Lung (tissue), 12 donors: Measurements from ENCODE around the gene ACR. TPM values are rescaled to one million over a fixed set of nuclear protein-coding genes. Genes with fewer than 3 reads are reported as not detected.

Source experiments
- ATAC-seq: fragments of 200-7000 bp; cut with Tn5 transposase; one replicate; pipeline ENCODE4 v1.9.1; 2020; ENCODE audit warnings: moderate number of reproducible peaks; ENCODE audit not compliant: insufficient read depth, low FRiP score
- DNase-seq, 3 donors: peaks; one replicate each; pipeline ENCODE4 v3.0.0-alpha.2; 2013 to 2017
- H3K27ac ChIP-seq, 2 donors: one replicate each; pipeline ENCODE4 v1.5.1; 2013; ENCODE audit warnings: mild to moderate bottlenecking in 2 of 2, moderate library complexity in 2 of 2, control low read depth in 1 of 2, inconsistent platforms in 1 of 2, low read depth in 1 of 2, low read length in 1 of 2
- H3K27me3 ChIP-seq, 3 donors: one replicate each; pipeline ENCODE4 v1.5.1; 2013; ENCODE audit warnings: low read length in 2 of 3; ENCODE audit not compliant: control insufficient read depth in 3 of 3, insufficient read depth in 3 of 3
- H3K36me3 ChIP-seq, 4 donors: one replicate each; pipeline ENCODE4 v1.5.1; 2013; ENCODE audit warnings: low read length in 4 of 4, mild to moderate bottlenecking in 1 of 4, moderate library complexity in 1 of 4; ENCODE audit not compliant: control insufficient read depth in 4 of 4, insufficient read depth in 4 of 4
- H3K4me1 ChIP-seq, 5 donors: one replicate each; pipeline ENCODE4 v1.5.1; 2013; ENCODE audit warnings: low read length in 5 of 5, mild to moderate bottlenecking in 2 of 5, moderate library complexity in 1 of 5; ENCODE audit not compliant: control insufficient read depth in 5 of 5, insufficient read depth in 5 of 5
- H3K4me3 ChIP-seq: one replicate; pipeline ENCODE4 v1.5.1; 2013; ENCODE audit warnings: mild to moderate bottlenecking, control low read depth, moderate library complexity
- H3K9ac ChIP-seq, 2 donors: one replicate each; pipeline ENCODE4 v1.5.1; 2013; ENCODE audit warnings: low read length in 2 of 2, control low read depth in 1 of 2; ENCODE audit not compliant: insufficient read depth in 1 of 2
- H3K9me3 ChIP-seq, 4 donors: one replicate each; pipeline ENCODE4 v1.5.1; 2013; ENCODE audit warnings: low read length in 3 of 4, mild to moderate bottlenecking in 1 of 4, moderate library complexity in 1 of 4; ENCODE audit not compliant: control insufficient read depth in 4 of 4, insufficient read depth in 3 of 4
- whole genome bisulfite sequencing, 2 donors: extraction: QIAGEN DNeasy Blood & Tissue Kit; methylation state at CpG; one replicate each; pipeline ENCODE4 v1.1.7; 2013; 5-methylcytosine and 5-hydroxymethylcytosine counted together
- polyA plus RNA-seq, 2 donors: library from polyadenylated mRNA; stranded (reverse); fragments of 200-250 nt; gene quantifications; one replicate each; pipeline ENCODE4 v1.2.1, GENCODE V29; 2013
- total RNA-seq, 2 donors: library from RNA; depleted of rRNA in 1 of 2; stranded (reverse); fragments of >200 nt in 1 of 2; gene quantifications; one replicate each; pipeline ENCODE4 v1.2.1, GENCODE V29; 2014 to 2021
- TF ChIP-seq, protein P1 (sequence below): IDR thresholded peaks from 2 replicates; pipeline ENCODE4 v1.5.1; 2012; ENCODE audit warnings: mild to moderate bottlenecking; ENCODE audit errors: control extremely low read depth, extremely low read depth
- donor health status: control.
- donor health status: control.
- donor health status: Bipolar disorder and iron deficiency.
- donor health status: healthy.
- donor health status: DM: yes; HTN: yes; CAD: no.

Gene ACR
- total and polyA plus RNA-seq, 4 donors, result 0.26 to 3.3 (median 0.78) TPM

DNA sequence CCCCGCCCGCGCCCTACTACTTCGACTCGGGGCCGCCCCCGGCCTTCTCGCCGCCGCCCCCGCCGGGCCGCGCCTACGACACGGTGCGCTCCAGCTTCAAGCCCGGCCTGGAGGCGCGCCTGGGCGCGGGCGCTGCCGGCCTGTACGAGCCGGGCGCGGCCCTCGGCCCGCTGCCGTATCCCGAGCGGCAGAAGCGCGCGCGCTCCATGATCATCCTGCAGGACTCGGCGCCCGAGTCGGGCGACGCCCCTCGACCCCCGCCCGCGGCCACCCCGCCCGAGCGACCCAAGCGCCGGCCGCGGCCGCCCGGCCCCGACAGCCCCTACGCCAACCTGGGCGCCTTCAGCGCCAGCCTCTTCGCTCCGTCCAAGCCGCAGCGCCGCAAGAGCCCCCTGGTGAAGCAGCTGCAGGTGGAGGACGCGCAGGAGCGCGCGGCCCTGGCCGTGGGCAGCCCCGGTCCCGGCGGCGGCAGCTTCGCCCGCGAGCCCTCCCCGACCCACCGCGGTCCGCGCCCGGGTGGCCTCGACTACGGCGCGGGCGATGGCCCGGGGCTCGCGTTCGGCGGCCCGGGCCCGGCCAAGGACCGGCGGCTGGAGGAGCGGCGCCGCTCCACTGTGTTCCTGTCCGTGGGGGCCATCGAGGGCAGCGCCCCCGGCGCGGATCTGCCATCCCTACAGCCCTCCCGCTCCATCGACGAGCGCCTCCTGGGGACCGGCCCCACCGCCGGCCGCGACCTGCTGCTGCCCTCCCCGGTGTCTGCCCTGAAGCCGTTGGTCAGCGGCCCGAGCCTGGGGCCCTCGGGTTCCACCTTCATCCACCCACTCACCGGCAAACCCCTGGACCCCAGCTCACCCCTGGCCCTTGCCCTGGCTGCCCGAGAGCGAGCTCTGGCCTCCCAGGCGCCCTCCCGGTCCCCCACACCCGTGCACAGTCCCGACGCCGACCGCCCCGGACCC, 17.4 kb upstream of the ACR start:
- WGBS, 2 donors, result 69 to 85% methylated on average over 109 to 132 of the region's 132 CpGs
- no peak for ATAC-seq
- TF ChIP-seq, protein P1, sequence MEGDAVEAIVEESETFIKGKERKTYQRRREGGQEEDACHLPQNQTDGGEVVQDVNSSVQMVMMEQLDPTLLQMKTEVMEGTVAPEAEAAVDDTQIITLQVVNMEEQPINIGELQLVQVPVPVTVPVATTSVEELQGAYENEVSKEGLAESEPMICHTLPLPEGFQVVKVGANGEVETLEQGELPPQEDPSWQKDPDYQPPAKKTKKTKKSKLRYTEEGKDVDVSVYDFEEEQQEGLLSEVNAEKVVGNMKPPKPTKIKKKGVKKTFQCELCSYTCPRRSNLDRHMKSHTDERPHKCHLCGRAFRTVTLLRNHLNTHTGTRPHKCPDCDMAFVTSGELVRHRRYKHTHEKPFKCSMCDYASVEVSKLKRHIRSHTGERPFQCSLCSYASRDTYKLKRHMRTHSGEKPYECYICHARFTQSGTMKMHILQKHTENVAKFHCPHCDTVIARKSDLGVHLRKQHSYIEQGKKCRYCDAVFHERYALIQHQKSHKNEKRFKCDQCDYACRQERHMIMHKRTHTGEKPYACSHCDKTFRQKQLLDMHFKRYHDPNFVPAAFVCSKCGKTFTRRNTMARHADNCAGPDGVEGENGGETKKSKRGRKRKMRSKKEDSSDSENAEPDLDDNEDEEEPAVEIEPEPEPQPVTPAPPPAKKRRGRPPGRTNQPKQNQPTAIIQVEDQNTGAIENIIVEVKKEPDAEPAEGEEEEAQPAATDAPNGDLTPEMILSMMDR, result no peak
- Histone ChIP-seq H3K4me1 (peaks cover 0 to 8% (median 0%) of the 10 kb centered on the region in 5 donors), H3K36me3 (peaks cover 0 to 33% (median 1%) of the 10 kb centered on the region in 4 donors), H3K27me3 (peaks cover 0 to 15% (median 7%) of the 10 kb centered on the region in 3 donors), H3K9me3 (no peaks in the 10 kb centered on the region), H3K9ac (no peak overlapping the region), H3K4me3 (no peak overlapping the region), H3K27ac (no peak overlapping the region)
- peak in 1 of 3 donors; percentile 21 for DNase-seq

- peaks cover 0 to 30% (median 2%) of the 10 kb centered on the region in 4 donors for H3K36me3 ChIP-seq
- TF ChIP-seq, protein P1, result no peak
- no peak overlapping the region for H3K27ac ChIP-seq
- no peak overlapping the region for H3K9ac ChIP-seq
- H3K4me1 ChIP-seq, result peaks cover 0 to 8% (median 0%) of the 10 kb centered on the region in 5 donors
- ATAC-seq (no peak), DNase-seq (no peak)
- WGBS, 2 donors, result 87 to 93% methylated on average over 32 of the region's 32 CpGs
- no peak overlapping the region for H3K4me3 ChIP-seq
- peaks cover 0 to 15% (median 7%) of the 10 kb centered on the region in 3 donors for H3K27me3 ChIP-seq
- no peaks in the 10 kb centered on the region for H3K9me3 ChIP-seq
These were observed 16.7 kb upstream of the ACR start for GRCh38 chr22:50721257-50721844.

DNA sequence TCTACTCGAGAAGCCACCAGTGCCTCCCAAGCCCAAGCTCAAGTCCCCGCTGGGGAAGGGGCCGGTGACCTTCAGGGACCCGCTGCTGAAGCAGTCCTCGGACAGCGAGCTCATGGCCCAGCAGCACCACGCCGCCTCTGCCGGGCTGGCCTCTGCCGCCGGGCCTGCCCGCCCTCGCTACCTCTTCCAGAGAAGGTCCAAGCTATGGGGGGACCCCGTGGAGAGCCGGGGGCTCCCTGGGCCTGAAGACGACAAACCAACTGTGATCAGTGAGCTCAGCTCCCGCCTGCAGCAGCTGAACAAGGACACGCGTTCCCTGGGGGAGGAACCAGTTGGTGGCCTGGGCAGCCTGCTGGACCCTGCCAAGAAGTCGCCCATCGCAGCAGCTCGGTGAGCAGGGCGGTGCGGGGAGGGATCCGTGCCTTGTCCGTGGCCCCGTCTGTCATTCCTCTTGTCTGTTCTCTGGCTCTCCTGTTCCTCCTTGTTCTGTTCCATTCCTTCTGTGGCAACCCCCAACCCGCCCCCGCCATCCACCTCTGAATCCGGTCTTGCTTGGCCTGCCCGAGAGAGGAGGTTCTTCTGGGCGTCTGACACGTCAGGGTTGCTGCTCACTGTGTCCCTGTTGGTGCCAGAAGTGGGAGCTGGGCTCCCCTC, 15.8 kb upstream of the ACR start:
- H3K27me3 ChIP-seq, result peaks cover 0 to 15% (median 7%) of the 10 kb centered on the region in 3 donors
- no peak overlapping the region for H3K4me3 ChIP-seq
- H3K9ac ChIP-seq, result no peak overlapping the region
- DNase-seq (no peak), ATAC-seq (no peak)
- 94 to 96% methylated on average over 33 of the region's 33 CpGs for WGBS, 2 donors
- H3K27ac ChIP-seq, result no peak overlapping the region
- peaks cover 0 to 30% (median 3%) of the 10 kb centered on the region in 4 donors for H3K36me3 ChIP-seq
- H3K4me1 ChIP-seq, result peaks cover 0 to 8% (median 0%) of the 10 kb centered on the region in 5 donors
- TF ChIP-seq, protein P1, result no peak
- H3K9me3 ChIP-seq, result no peaks in the 10 kb centered on the region
